Vagina (tissue), 2 donors: ENCODE data around the gene NXF1.

Experiments
- CTCF ChIP-seq, 3 experiments: fragments of 450-650 bp in 2 of 3; fragments of 200-600 bp in 1 of 3; sonication (generic) in 1 of 3; IDR thresholded peaks; one replicate each; pipeline ENCODE4 v1.5.1; 2017 to 2019; ENCODE audit warnings: antibody characterized with exemption in 3 of 3, mild to moderate bottlenecking in 2 of 3, moderate library complexity in 2 of 3
- POLR2A ChIP-seq, 2 donors: fragments of 450-650 bp; IDR thresholded peaks; one replicate each; pipeline ENCODE4 v1.6.1; 2017; ENCODE audit warnings: antibody characterized with exemption in 2 of 2, mild to moderate bottlenecking in 2 of 2, moderate library complexity in 2 of 2
- POLR2AphosphoS5 ChIP-seq, 2 donors: sonication (generic); formaldehyde crosslinking; IDR thresholded peaks; one replicate each; pipeline ENCODE4 v1.9.0; 2017; ENCODE audit warnings: antibody characterized with exemption in 2 of 2, mild to moderate bottlenecking in 2 of 2, low read depth in 1 of 2; ENCODE audit not compliant: insufficient read depth in 1 of 2

GRCh38 chr11:62801071-62801470, 4.2 kb downstream of the NXF1 start:
- TF ChIP-seq CTCF (IDR thresholded peaks at IDR 0.05) (no peak), POLR2A (IDR thresholded peaks at IDR 0.05) (no peak), POLR2AphosphoS5 (IDR thresholded peaks at IDR 0.05; ENCODE audit: insufficient read depth in 1 of 2, low read depth in 1 of 2) (no peak)
